WTC11 (cell line): ENCODE measurements around the gene SLC27A6. TPM values are rescaled to one million over a fixed set of nuclear protein-coding genes. Genes with fewer than 3 reads are reported as not detected.

Experiments
- ATAC-seq: fragments of 200-7000 bp; cut with Tn5 transposase; 2 replicates; pipeline ENCODE4 v1.10.0; 2021; ENCODE audit warnings: mild to moderate bottlenecking, moderate library complexity
- CTCF ChIA-PET: fragments of 300-600 bp; sonication (Branson Sonifier 250); formaldehyde crosslinking; loops from one replicate; lab custom pipeline; 2021; ENCODE audit warnings: antibody characterized with exemption; lab: Charles Lee
- POLR2A ChIA-PET: fragments of 350-600 bp; sonication (Branson Sonifier 250); formaldehyde crosslinking; loops from one replicate; lab custom pipeline; 2021; ENCODE audit warnings: antibody characterized with exemption; lab: Charles Lee
- DNase-seq: peaks from one replicate; pipeline ENCODE4 v3.0.0; 2021; ENCODE audit warnings: low spot score
- H3K27ac Mint-ChIP-seq: 2 replicates; pipeline ENCODE4 v1.8.0; 2021; ENCODE audit warnings: mixed read lengths
- H3K27me3 Mint-ChIP-seq: 2 replicates; pipeline ENCODE4 v1.8.0; 2021; ENCODE audit warnings: low read depth, mild to moderate bottlenecking, moderate library complexity, mixed read lengths
- H3K36me3 Mint-ChIP-seq: 2 replicates; pipeline ENCODE4 v1.8.0; 2021; ENCODE audit warnings: mixed read lengths
- H3K4me1 Mint-ChIP-seq: 2 replicates; pipeline ENCODE4 v1.8.0; 2022; ENCODE audit warnings: mixed read lengths
- H3K4me3 Mint-ChIP-seq: 2 replicates; pipeline ENCODE4 v1.8.0; 2021; ENCODE audit warnings: mild to moderate bottlenecking, moderate library complexity, mixed read lengths
- H3K9me3 Mint-ChIP-seq: 2 replicates; pipeline ENCODE4 v1.8.0; 2021; ENCODE audit warnings: mixed read lengths
- CBFB ChIP-seq: sonication (generic); formaldehyde crosslinking; IDR thresholded peaks from 2 replicates; pipeline ENCODE4 v1.8.1; 2022; ENCODE audit warnings: mild to moderate bottlenecking, low read depth, missing genetic modification reagents
- ELF4 ChIP-seq: sonication (generic); formaldehyde crosslinking; IDR thresholded peaks from 2 replicates; pipeline ENCODE4 v1.8.1; 2022; ENCODE audit warnings: low read depth, mild to moderate bottlenecking, moderate library complexity, missing genetic modification reagents
- GABPB1 ChIP-seq: sonication (generic); formaldehyde crosslinking; IDR thresholded peaks from 2 replicates; pipeline ENCODE4 v1.8.1; 2023; ENCODE audit warnings: mild to moderate bottlenecking, missing genetic modification reagents
- NFATC4 ChIP-seq: fragments of 250-450 bp; sonication (Bioruptor Pico); IDR thresholded peaks from 2 replicates; pipeline ENCODE4 v1.9.0; 2021; ENCODE audit warnings: mild to moderate bottlenecking
- NFE2L1 ChIP-seq: sonication (generic); formaldehyde crosslinking; IDR thresholded peaks from 2 replicates; pipeline ENCODE4 v1.8.1; 2023; ENCODE audit warnings: missing genetic modification reagents
- NR1H2 ChIP-seq: sonication (generic); formaldehyde crosslinking; IDR thresholded peaks from 2 replicates; pipeline ENCODE4 v1.9.0; 2021; ENCODE audit warnings: mild to moderate bottlenecking, moderate library complexity, missing genetic modification reagents
- ZBTB21 ChIP-seq: sonication (generic); formaldehyde crosslinking; IDR thresholded peaks from 2 replicates; pipeline ENCODE4 v1.8.1; 2023; ENCODE audit warnings: mild to moderate bottlenecking, missing genetic modification reagents, borderline replicate concordance
- ZNF671 ChIP-seq: fragments of 250-450 bp; sonication (Bioruptor Pico); IDR thresholded peaks from 2 replicates; pipeline ENCODE4 v1.8.0; 2021; ENCODE audit warnings: mild to moderate bottlenecking
- total RNA-seq: library from RNA; stranded (reverse); gene quantifications from 3 replicates; pipeline ENCODE4 v1.2.3, GENCODE V29; 2021
- TF ChIP-seq, protein P1 (sequence below): sonication (generic); formaldehyde crosslinking; IDR thresholded peaks from 2 replicates; pipeline ENCODE4 v1.8.0; 2022; ENCODE audit warnings: missing genetic modification reagents
- TF ChIP-seq, protein P2 (sequence below): sonication (generic); formaldehyde crosslinking; IDR thresholded peaks from 2 replicates; pipeline ENCODE4 v1.8.0; 2023; ENCODE audit warnings: missing genetic modification reagents
- TF ChIP-seq, protein P3 (sequence below): sonication (generic); formaldehyde crosslinking; IDR thresholded peaks from 2 replicates; pipeline ENCODE4 v1.8.1; 2023; ENCODE audit warnings: mild to moderate bottlenecking, missing genetic modification reagents, moderate library complexity
- TF ChIP-seq, protein P4 (sequence below): sonication (generic); formaldehyde crosslinking; IDR thresholded peaks from 2 replicates; pipeline ENCODE4 v1.8.1; 2023; ENCODE audit warnings: mild to moderate bottlenecking, missing genetic modification reagents
- TF ChIP-seq, protein P5 (sequence below): sonication (generic); formaldehyde crosslinking; IDR thresholded peaks from 2 replicates; pipeline ENCODE4 v1.8.0; 2022; ENCODE audit warnings: mild to moderate bottlenecking, missing genetic modification reagents
- TF ChIP-seq, protein P6 (sequence below): sonication (generic); formaldehyde crosslinking; IDR thresholded peaks from 2 replicates; pipeline ENCODE4 v1.8.0; 2023; ENCODE audit warnings: mild to moderate bottlenecking, missing genetic modification reagents
- TF ChIP-seq, protein P7 (sequence below): sonication (generic); formaldehyde crosslinking; IDR thresholded peaks from 2 replicates; pipeline ENCODE4 v1.8.1; 2023; ENCODE audit warnings: mild to moderate bottlenecking, missing genetic modification reagents, moderate library complexity

SLC27A6 gene
- total RNA-seq, 1 experiment from 2014 or later = 3.6 TPM

DNA sequence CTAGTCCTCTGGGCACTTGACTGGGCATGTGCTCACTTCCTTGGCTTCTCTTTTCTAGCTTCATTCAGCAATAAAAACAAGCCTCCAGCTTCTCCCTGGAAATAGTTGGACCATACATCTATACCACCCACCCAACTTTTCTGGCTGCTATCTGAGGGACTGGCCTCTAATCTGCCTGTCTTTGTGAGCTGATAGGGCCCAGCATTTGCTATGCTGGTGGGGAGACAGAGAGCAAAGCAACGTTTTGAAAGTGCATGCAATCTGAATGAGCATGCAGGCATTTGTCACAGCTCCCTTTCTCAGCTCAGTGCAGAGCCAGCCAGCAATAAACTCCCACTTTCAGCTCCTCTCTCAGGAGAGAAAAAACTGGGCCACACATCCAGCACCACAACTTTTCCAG, 78.6 kb downstream of the SLC27A6 start:
- peaks cover 7% of the 10 kb centered on the region for H3K36me3 Mint-ChIP-seq

DNA sequence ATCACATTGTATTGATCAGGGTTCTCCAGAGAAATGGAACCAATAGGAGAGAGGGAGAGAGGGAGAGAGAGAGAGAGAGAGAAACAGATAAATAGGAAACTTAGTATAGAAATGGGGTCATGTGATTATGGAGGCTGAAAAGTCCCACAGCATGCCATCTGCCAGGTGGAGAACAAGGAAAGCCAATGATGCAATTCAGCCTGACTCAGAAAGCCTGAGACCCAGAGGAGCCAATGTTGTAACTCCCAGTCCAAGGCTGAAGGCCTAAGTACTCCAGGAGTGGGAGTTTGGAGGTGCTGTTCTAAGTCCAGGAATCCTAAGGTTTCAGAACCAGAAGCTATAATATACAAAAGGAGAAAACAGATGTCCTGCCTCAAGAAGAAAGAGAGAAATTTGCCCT, 80.9 kb downstream of the SLC27A6 start:
- POLR2A ChIA-PET = no interaction called here
- DNase-seq = no peak
- Mint-ChIP-seq H3K4me1 (no peaks in the 10 kb centered on the region), H3K36me3 (peaks cover 7% of the 10 kb centered on the region), H3K27ac (no peak overlapping the region), H3K9me3 (peaks cover 22% of the 10 kb centered on the region), H3K4me3 (no peak overlapping the region), H3K27me3 (no peaks in the 10 kb centered on the region)
- no peak for ATAC-seq
- CTCF ChIA-PET = no interaction called here
- TF ChIP-seq CBFB (CRISPR knock-in tag) (no peak), ELF4 (CRISPR knock-in tag) (no peak)
- TF ChIP-seq, protein P1, sequence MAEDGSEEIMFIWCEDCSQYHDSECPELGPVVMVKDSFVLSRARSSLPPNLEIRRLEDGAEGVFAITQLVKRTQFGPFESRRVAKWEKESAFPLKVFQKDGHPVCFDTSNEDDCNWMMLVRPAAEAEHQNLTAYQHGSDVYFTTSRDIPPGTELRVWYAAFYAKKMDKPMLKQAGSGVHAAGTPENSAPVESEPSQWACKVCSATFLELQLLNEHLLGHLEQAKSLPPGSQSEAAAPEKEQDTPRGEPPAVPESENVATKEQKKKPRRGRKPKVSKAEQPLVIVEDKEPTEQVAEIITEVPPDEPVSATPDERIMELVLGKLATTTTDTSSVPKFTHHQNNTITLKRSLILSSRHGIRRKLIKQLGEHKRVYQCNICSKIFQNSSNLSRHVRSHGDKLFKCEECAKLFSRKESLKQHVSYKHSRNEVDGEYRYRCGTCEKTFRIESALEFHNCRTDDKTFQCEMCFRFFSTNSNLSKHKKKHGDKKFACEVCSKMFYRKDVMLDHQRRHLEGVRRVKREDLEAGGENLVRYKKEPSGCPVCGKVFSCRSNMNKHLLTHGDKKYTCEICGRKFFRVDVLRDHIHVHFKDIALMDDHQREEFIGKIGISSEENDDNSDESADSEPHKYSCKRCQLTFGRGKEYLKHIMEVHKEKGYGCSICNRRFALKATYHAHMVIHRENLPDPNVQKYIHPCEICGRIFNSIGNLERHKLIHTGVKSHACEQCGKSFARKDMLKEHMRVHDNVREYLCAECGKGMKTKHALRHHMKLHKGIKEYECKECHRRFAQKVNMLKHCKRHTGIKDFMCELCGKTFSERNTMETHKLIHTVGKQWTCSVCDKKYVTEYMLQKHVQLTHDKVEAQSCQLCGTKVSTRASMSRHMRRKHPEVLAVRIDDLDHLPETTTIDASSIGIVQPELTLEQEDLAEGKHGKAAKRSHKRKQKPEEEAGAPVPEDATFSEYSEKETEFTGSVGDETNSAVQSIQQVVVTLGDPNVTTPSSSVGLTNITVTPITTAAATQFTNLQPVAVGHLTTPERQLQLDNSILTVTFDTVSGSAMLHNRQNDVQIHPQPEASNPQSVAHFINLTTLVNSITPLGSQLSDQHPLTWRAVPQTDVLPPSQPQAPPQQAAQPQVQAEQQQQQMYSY (CRISPR knock-in tag) = no peak
- TF ChIP-seq, protein P2, sequence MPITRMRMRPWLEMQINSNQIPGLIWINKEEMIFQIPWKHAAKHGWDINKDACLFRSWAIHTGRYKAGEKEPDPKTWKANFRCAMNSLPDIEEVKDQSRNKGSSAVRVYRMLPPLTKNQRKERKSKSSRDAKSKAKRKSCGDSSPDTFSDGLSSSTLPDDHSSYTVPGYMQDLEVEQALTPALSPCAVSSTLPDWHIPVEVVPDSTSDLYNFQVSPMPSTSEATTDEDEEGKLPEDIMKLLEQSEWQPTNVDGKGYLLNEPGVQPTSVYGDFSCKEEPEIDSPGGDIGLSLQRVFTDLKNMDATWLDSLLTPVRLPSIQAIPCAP (CRISPR knock-in tag) = no peak

More for the DNA sequence above, 78.6 kb downstream of the SLC27A6 start:
- H3K9me3 Mint-ChIP-seq = peaks cover 22% of the 10 kb centered on the region
- H3K27me3 Mint-ChIP-seq = no peaks in the 10 kb centered on the region
- no peak overlapping the region for H3K27ac Mint-ChIP-seq
- DNase-seq (no peak), ATAC-seq (no peak)
- ChIA-PET POLR2A (no interaction called here), CTCF (interaction anchor here (1.2 kb wide), 1 partner anchor 78 kb away, joined by 3 read pairs; the partner anchor contains the start of gene SLC27A6)
- H3K4me1 Mint-ChIP-seq = no peaks in the 10 kb centered on the region
- no peak overlapping the region for H3K4me3 Mint-ChIP-seq
- TF ChIP-seq NR1H2 (CRISPR knock-in tag) (no peak), GABPB1 (CRISPR knock-in tag) (no peak), NFATC4 (CRISPR knock-in tag) (no peak), NFE2L1 (CRISPR knock-in tag) (no peak), ZBTB21 (no peak), ZNF671 (no peak)
- TF ChIP-seq, protein P3, sequence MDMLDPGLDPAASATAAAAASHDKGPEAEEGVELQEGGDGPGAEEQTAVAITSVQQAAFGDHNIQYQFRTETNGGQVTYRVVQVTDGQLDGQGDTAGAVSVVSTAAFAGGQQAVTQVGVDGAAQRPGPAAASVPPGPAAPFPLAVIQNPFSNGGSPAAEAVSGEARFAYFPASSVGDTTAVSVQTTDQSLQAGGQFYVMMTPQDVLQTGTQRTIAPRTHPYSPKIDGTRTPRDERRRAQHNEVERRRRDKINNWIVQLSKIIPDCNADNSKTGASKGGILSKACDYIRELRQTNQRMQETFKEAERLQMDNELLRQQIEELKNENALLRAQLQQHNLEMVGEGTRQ = no peak
- TF ChIP-seq, protein P4, sequence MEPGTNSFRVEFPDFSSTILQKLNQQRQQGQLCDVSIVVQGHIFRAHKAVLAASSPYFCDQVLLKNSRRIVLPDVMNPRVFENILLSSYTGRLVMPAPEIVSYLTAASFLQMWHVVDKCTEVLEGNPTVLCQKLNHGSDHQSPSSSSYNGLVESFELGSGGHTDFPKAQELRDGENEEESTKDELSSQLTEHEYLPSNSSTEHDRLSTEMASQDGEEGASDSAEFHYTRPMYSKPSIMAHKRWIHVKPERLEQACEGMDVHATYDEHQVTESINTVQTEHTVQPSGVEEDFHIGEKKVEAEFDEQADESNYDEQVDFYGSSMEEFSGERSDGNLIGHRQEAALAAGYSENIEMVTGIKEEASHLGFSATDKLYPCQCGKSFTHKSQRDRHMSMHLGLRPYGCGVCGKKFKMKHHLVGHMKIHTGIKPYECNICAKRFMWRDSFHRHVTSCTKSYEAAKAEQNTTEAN (CRISPR knock-in tag) = no peak
- TF ChIP-seq, protein P1 (CRISPR knock-in tag) = no peak
- TF ChIP-seq, protein P5, sequence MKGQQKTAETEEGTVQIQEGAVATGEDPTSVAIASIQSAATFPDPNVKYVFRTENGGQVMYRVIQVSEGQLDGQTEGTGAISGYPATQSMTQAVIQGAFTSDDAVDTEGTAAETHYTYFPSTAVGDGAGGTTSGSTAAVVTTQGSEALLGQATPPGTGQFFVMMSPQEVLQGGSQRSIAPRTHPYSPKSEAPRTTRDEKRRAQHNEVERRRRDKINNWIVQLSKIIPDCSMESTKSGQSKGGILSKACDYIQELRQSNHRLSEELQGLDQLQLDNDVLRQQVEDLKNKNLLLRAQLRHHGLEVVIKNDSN (CRISPR knock-in tag) = no peak
- TF ChIP-seq, protein P2 (CRISPR knock-in tag) = no peak
- TF ChIP-seq, protein P6, sequence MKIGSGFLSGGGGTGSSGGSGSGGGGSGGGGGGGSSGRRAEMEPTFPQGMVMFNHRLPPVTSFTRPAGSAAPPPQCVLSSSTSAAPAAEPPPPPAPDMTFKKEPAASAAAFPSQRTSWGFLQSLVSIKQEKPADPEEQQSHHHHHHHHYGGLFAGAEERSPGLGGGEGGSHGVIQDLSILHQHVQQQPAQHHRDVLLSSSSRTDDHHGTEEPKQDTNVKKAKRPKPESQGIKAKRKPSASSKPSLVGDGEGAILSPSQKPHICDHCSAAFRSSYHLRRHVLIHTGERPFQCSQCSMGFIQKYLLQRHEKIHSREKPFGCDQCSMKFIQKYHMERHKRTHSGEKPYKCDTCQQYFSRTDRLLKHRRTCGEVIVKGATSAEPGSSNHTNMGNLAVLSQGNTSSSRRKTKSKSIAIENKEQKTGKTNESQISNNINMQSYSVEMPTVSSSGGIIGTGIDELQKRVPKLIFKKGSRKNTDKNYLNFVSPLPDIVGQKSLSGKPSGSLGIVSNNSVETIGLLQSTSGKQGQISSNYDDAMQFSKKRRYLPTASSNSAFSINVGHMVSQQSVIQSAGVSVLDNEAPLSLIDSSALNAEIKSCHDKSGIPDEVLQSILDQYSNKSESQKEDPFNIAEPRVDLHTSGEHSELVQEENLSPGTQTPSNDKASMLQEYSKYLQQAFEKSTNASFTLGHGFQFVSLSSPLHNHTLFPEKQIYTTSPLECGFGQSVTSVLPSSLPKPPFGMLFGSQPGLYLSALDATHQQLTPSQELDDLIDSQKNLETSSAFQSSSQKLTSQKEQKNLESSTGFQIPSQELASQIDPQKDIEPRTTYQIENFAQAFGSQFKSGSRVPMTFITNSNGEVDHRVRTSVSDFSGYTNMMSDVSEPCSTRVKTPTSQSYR (CRISPR knock-in tag) = no peak
- TF ChIP-seq, protein P7, sequence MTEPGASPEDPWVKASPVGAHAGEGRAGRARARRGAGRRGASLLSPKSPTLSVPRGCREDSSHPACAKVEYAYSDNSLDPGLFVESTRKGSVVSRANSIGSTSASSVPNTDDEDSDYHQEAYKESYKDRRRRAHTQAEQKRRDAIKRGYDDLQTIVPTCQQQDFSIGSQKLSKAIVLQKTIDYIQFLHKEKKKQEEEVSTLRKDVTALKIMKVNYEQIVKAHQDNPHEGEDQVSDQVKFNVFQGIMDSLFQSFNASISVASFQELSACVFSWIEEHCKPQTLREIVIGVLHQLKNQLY = no peak
